Suprapubic skin (tissue), 4 donors: ENCODE measurements around the gene TEX264.
"Not testable (repeated sequence)": the region's sequence is repeated elsewhere in the genome, so short reads cannot be mapped to it uniquely, and the experiment has no call there.

Experiments used
- POLR2A ChIP-seq, 2 donors: fragments of 450-650 bp; IDR thresholded peaks; one replicate each; pipeline ENCODE4 v1.6.1; 2017; ENCODE audit warnings: antibody characterized with exemption in 2 of 2, mild to moderate bottlenecking in 2 of 2, moderate library complexity in 2 of 2
- POLR2AphosphoS5 ChIP-seq, 3 donors: sonication (generic); formaldehyde crosslinking; IDR thresholded peaks; one replicate each; pipeline ENCODE4 v1.6.1; 2017; ENCODE audit warnings: antibody characterized with exemption in 3 of 3
- TF ChIP-seq, protein P1 (sequence below), 2 donors: fragments of 200-600 bp in 1 of 2; fragments of 450-650 bp in 1 of 2; sonication (generic) in 1 of 2; IDR thresholded peaks; one replicate each; pipeline ENCODE4 v1.5.1; 2016 to 2019; ENCODE audit warnings: antibody characterized with exemption in 2 of 2, mild to moderate bottlenecking in 1 of 2, moderate library complexity in 1 of 2

DNA sequence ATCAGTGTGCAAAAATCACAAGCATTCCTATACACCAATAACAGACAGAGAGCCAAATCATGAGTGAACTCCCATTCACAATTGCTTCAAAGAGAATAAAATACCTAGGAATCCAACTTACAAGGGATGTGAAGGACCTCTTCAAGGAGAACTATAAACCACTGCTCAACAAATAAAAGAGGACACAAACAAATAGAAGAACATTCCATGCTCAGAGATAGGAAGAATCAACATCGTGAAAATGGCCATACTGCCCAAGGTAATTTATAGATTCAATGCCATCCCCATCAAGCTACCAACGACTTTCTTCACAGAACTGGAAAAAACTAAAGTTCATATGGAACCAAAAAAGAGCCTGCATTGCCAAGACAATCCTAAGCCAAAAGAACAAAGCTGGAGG, 18.9 kb upstream of the TEX264 start:
- TF ChIP-seq, protein P1, sequence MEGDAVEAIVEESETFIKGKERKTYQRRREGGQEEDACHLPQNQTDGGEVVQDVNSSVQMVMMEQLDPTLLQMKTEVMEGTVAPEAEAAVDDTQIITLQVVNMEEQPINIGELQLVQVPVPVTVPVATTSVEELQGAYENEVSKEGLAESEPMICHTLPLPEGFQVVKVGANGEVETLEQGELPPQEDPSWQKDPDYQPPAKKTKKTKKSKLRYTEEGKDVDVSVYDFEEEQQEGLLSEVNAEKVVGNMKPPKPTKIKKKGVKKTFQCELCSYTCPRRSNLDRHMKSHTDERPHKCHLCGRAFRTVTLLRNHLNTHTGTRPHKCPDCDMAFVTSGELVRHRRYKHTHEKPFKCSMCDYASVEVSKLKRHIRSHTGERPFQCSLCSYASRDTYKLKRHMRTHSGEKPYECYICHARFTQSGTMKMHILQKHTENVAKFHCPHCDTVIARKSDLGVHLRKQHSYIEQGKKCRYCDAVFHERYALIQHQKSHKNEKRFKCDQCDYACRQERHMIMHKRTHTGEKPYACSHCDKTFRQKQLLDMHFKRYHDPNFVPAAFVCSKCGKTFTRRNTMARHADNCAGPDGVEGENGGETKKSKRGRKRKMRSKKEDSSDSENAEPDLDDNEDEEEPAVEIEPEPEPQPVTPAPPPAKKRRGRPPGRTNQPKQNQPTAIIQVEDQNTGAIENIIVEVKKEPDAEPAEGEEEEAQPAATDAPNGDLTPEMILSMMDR (IDR thresholded peaks at IDR 0.05): not testable (repeated sequence)
- TF ChIP-seq POLR2AphosphoS5, POLR2A (IDR thresholded peaks at IDR 0.05): not testable (repeated sequence)
